ENCODE data around the gene GRID1.
"Not testable (repeated sequence)": the region's sequence is repeated elsewhere in the genome, so short reads cannot be mapped to it uniquely, and the experiment has no call there.

GRID1 gene

GRCh38 chr10:86182595-86182994 is 184.0 kb downstream of the GRID1 start:
- no peak for ATAC-seq

DNA sequence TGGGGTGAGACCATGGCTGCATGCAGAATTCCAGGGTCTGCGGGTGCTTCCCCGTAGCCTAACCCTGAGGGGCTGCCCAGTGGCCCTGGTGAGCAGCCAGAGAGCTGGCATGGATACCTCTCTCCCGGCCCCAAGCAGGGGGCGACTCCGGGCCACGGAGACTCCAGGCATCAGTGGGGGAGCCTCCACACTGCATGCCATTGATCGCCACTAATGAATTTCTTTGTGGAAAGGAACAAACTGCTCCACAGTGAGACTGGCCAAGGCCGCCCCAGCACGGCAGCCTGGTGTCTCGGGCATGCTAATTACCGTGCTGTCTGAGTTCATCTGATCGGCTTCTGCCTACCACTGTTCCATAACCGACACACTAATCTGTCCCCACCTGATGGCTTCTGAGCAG is 184.4 kb downstream of the GRID1 start:
- ATAC-seq = no peak

DNA sequence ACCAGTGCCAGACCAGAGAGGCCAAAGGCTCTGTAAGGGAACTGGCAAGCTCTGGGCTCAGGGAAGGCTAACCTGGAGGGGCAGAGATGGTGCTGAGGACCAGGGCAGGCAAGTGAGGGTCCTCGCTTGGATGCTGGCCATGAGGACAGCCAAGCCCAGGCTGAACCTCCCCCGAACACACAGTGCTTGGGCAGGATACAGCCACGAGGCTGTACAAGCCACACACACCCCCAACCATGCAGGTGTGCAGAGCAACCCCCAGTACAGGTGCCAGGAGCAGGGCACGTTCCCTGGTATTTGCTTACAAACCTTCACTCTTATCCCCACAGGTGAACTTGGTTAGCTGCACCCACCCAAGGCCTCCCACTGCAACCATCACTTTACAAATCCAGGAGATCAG is 185.7 kb downstream of the GRID1 start:
- ATAC-seq = no peak

GRCh38 chr10:86179961-86180360 is 186.6 kb downstream of the GRID1 start:
- ATAC-seq = no peak

DNA sequence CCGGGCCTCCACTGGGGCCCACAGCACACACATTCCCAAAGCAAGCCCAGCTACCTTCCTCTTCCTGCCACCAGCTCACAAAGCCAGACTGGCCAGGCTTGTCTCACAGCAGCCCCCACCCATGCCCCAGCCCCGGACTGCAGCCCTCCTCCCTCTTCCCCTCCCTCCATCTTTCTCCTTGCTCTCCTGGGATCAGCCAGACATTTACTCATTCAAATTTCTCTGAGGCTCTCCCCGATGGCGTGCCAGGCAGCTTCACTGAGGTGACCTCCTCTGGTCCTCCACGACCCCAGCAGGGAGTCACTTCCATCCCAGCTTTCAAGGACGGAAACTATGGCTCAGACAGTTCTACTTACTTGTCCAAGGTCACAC is 187.5 kb downstream of the GRID1 start:
- no peak for ATAC-seq

- no peak for ATAC-seq
Observed at GRCh38 chr10:86178401-86179152, 188.0 kb downstream of the GRID1 start.

GRCh38 chr10:86177537-86178155 is 188.9 kb downstream of the GRID1 start:
- ATAC-seq = no peak

DNA sequence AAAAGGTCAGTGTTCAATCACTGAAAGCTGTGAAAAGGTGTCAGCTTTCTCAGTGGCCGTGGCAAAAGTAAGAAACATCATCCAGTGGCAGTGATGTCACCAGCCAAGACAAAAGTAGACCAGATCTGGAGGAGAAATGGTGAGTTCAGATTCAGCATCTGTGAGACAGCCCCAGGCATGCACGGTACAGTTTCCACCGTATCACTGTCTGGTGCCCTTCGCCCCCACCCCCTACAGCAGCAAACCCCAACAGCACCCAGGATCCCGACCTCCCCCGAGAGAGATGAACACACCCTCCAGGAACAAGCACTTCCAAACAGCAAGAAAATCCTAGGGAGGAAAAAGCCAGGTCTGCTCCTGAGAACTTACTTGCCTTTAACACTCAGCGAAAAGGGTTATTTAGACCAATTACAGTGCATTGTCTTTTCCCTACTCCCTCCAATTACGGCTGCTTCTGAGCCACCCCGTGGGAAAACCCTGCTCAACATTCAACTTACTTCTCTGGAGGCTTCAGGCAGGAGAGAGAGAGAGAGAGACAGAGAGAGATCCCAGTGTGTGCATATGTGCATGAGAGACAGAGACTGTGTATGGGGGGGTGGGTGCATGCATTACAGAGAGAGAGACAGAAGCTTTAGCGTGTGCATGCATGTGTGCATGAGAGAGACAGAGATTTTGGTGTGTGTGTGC is 189.6 kb downstream of the GRID1 start:
- no peak for ATAC-seq

DNA sequence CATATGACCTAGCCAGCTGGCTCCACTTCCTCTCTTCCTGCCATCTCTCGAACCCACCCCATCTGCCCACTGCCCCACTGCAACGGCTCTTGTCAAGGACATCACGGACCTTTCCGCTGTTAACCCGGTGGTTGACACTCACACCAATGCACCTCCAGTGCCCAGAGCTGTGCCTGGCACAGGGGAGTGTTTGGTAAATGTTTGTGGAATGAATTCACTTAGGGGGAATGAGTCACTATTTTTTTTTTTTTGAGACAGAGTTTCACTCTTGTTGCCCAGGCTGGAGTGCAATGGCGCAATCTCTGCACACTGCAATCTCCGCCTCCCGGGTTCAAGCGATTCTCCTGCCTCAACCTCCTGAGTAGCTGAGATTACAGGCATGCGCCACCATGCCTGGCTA is 191.1 kb downstream of the GRID1 start:
- not testable (repeated sequence) for ATAC-seq

DNA sequence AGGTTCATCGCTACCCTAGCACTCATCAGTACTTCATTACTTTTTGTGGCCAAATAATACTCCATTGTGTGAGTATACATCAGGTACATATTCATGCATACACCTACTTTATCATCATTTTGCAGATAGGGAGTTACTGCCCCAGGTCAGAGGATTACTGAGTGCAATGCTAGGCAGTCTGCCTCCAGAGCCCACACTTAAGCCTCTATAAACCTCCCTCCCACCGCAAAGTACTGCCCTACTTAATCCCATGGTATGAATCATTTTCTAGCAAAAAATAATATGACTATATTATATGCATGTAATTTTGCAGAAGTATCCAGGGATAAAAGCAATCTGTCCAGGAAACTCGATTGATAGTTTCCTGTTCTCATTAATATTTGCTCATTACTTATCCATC is 194.3 kb downstream of the GRID1 start:
- ATAC-seq = no peak

GRCh38 chr10:86170255-86171108 is 196.1 kb downstream of the GRID1 start:
- ATAC-seq = no peak

DNA sequence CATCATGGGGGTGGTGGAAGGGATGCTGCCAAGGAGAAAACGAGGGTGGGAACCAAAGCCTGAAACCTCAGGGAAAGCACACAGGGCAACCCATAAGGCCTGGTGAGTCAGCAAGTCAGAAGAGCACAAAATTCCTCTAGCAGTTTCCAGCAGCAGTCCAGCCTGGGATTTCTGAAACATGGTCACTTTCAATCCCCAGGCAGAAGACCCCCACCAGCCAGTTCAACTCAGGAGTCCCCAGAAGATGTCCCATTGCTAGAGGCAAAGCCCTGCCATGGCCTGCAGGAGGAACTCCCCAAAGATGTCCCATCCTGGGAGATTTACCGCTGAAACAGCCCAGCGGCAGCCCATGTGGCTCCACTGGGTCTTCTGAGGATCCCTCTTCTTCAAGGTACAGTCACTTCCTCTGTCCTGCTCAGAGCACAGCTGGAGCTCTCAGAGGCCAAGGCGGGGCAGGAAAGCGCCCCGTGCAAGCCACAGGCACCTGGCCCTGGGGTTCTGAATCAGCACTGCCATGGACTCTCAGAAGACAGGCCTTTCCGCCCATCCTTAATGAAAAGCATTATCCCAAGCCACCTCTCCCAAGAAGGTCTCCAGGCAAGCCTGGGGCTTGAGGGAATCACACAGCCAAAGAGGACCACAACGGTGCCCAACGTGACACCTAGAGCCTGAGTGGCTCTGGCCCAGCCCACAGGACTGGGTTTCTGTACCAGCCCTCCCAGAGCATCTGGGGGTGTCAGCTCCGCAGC is 196.9 kb downstream of the GRID1 start:
- ATAC-seq = no peak

- no peak for ATAC-seq
Observed at GRCh38 chr10:86169066-86169465, 197.5 kb downstream of the GRID1 start.

- ATAC-seq = no peak
Observed at GRCh38 chr10:86168256-86168655, 198.3 kb downstream of the GRID1 start.

- ATAC-seq = no peak
Observed at GRCh38 chr10:86167762-86168128, 198.8 kb downstream of the GRID1 start.

DNA sequence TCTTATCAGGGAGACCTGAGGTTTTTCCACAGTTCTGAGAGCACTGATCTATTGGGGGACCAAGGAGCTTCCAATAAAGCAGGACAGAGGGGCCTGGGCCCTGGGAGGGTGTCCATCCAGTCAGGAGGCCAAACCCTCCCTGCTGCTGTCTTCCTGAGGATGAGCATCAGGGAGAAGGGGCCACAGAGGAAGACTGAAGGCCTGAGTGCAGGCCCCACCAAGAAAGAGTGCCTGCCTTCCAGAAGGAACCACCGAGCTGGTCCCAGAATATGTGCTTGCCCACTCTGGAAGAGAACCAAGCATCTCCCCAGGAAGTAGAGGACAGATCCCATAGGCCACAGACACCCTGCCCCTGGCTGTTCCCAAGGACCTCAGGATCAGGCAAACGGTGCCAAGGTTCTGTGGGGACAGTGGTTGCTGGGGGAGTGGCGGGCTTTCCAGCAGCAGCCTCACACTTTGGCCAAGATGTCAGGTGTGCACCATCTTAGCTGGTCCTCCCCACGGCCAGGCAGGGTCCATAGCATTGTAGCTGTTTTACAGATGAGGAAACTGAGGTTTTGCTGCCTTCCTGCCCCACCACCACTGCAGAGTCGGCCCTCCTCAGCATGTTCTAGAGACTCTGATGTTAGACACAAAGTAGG is 199.4 kb downstream of the GRID1 start:
- no peak for ATAC-seq

- ATAC-seq = no peak
Observed at GRCh38 chr10:86165666-86166065, 200.9 kb downstream of the GRID1 start.

GRCh38 chr10:86164960-86165630 is 201.5 kb downstream of the GRID1 start:
- no peak for ATAC-seq

DNA sequence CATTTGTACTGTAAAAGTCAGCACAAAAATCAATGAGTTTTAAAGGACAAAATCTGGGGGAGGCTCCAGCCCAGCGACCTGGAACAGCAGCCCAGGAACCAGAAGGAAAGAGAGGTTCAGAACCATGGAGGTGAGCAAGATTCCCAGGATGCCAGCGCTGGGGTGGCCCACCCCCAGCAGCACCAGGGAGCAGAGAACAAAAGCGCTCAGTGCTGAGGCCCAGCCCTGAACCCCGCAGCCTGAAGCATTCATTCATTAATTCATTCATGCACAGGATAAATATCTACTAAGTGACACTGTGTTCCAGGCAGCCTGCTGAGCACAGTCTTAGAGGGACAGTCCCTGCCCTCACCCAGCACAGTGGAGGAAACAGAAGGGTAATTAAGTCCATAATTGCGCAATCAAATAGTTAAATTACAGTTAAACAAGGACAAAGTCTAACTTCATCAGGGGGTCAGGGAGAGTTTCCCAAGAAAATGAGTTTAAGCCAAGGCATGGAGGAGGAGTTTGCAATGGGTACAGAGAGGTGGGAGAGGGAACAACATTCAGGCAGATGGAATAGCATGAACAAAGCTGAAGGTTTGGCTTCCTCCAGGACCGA is 202.3 kb downstream of the GRID1 start:
- ATAC-seq = no peak

DNA sequence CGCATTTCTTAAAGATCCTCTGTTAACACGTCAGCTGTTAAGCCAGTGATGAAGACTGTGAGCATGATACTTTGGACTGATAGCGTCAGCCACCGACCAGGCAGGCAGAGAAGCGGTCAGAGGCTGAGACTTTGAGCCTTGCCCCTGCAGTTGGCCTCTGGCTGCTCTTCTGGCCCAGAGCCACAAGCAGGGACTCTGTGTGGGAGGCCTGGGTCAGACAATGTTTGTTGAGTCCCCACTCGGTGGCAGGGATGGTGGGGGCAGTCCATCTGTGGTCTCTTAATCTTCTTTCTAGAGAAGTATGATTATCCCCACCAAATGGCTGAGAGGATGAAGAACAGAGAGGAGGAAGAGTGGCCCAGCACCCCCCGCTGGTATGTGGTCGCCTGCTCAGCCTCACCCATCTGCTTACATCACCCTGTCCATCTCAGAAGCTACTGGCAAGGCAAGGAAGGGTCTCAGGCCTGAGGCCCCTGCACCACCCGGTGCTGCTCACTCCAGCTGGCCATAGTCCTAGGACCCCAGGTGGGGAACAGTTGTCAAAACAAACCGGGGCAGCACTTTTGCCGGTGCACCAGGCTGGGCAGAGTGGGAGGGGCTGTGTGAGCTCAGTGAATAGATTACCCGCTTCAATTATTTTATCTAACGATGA is 202.9 kb downstream of the GRID1 start:
- ATAC-seq = no peak

Data from activated CD4-positive, CD25-positive, alpha-beta regulatory T cell treated with anti-CD3 and anti-CD28 coated beads, Interleukin-2, amount 50 U/mL, for 24 hours (primary cell).